Stimulated activated naive B cell treated with anti-CD40 and anti-IgM and Interleukin-4, amounts not matched to agents 10 μg/mL and 1 μg/mL and 100 μg/mL, for 72 hours (primary cell): ENCODE results near the gene TRIP6.

ENCODE experiments used
- ATAC-seq, 2 donors: fragments of 150-1000 bp; cut with Tn5 transposase; replicated peaks; 2 replicates each; pipeline ENCODE4 v1.10.0; 2021; ENCODE audit warnings: moderate library complexity in 1 of 2
- DNase-seq: peaks from one replicate; pipeline ENCODE4 v3.0.0; 2021
- H3K27ac Mint-ChIP-seq: one replicate; pipeline ENCODE4 v1.8.0; 2022; ENCODE audit warnings: mild to moderate bottlenecking, mixed read lengths
- H3K27me3 Mint-ChIP-seq, 2 donors: one replicate each; pipeline ENCODE4 v1.8.0; 2022; ENCODE audit warnings: mixed read lengths in 2 of 2
- H3K36me3 Mint-ChIP-seq, 2 donors: one replicate each; pipeline ENCODE4 v1.8.0; 2022; ENCODE audit warnings: mixed read lengths in 2 of 2, mild to moderate bottlenecking in 1 of 2
- H3K4me1 Mint-ChIP-seq, 2 donors: one replicate each; pipeline ENCODE4 v1.8.0; 2022; ENCODE audit warnings: mixed read lengths in 2 of 2, mild to moderate bottlenecking in 1 of 2
- H3K4me3 Mint-ChIP-seq, 2 donors: one replicate each; pipeline ENCODE4 v1.8.0; 2022; ENCODE audit warnings: mild to moderate bottlenecking in 2 of 2, mixed read lengths in 2 of 2, moderate library complexity in 1 of 2
- H3K9me3 Mint-ChIP-seq, 2 donors: one replicate each; pipeline ENCODE4 v1.8.0; 2022; ENCODE audit warnings: mixed read lengths in 2 of 2, mild to moderate bottlenecking in 1 of 2

The TRIP6 gene

GRCh38 chr7:100856871-100857282, 10.3 kb upstream of the TRIP6 start:
- ATAC-seq (no peak), DNase-seq (no peak)
- Mint-ChIP-seq H3K36me3 (peaks cover 40 to 48% of the 10 kb centered on the region in 2 donors), H3K27me3 (no peaks in the 10 kb centered on the region), H3K4me1 (peaks cover 24 to 48% of the 10 kb centered on the region in 2 donors), H3K9me3 (no peaks in the 10 kb centered on the region), H3K27ac (no peak overlapping the region), H3K4me3 (no peak overlapping the region)

- Mint-ChIP-seq H3K36me3 (peaks cover 51 to 66% of the 10 kb centered on the region in 2 donors), H3K9me3 (no peaks in the 10 kb centered on the region), H3K27ac (no peak overlapping the region), H3K4me1 (peaks cover 11 to 20% of the 10 kb centered on the region in 2 donors), H3K27me3 (no peaks in the 10 kb centered on the region), H3K4me3 (no peak overlapping the region)
- DNase-seq, result no peak
- ATAC-seq, result no peak
Measured at GRCh38 chr7:100859856-100860255, 7.3 kb upstream of the TRIP6 start.

GRCh38 chr7:100860702-100861615, 6.2 kb upstream of the TRIP6 start:
- Mint-ChIP-seq H3K36me3 (peaks cover 43 to 57% of the 10 kb centered on the region in 2 donors), H3K4me3 (no peak overlapping the region)
- no peak for DNase-seq

GRCh38 chr7:100861616-100861985, 5.6 kb upstream of the TRIP6 start:
- ATAC-seq (no peak), DNase-seq (no peak)
- peaks cover 43 to 56% of the 10 kb centered on the region in 2 donors for H3K36me3 Mint-ChIP-seq
- no peak overlapping the region for H3K4me3 Mint-ChIP-seq
- no peak overlapping the region for H3K27ac Mint-ChIP-seq
- H3K4me1 Mint-ChIP-seq, result peaks cover 8 to 25% of the 10 kb centered on the region in 2 donors
- H3K27me3 Mint-ChIP-seq, result no peaks in the 10 kb centered on the region
- no peaks in the 10 kb centered on the region for H3K9me3 Mint-ChIP-seq

More at GRCh38 chr7:100860702-100861615, 6.2 kb upstream of the TRIP6 start:
- ATAC-seq, result no peak
- Mint-ChIP-seq H3K27me3 (no peaks in the 10 kb centered on the region), H3K4me1 (peaks cover 6 to 19% of the 10 kb centered on the region in 2 donors), H3K9me3 (no peaks in the 10 kb centered on the region), H3K27ac (no peak overlapping the region)

- DNase-seq, result no peak
- H3K27ac Mint-ChIP-seq, result no peak overlapping the region
- H3K9me3 Mint-ChIP-seq, result no peaks in the 10 kb centered on the region
- H3K4me1 Mint-ChIP-seq, result peaks cover 21 to 37% of the 10 kb centered on the region in 2 donors
- ATAC-seq, result no peak
- H3K36me3 Mint-ChIP-seq, result peaks cover 37 to 57% of the 10 kb centered on the region in 2 donors
- no peaks in the 10 kb centered on the region for H3K27me3 Mint-ChIP-seq
- no peak overlapping the region for H3K4me3 Mint-ChIP-seq
Measured at GRCh38 chr7:100863406-100863950, 3.7 kb upstream of the TRIP6 start.

- H3K4me3 Mint-ChIP-seq, result no peak overlapping the region
- no peak for ATAC-seq
- peaks cover 23 to 44% of the 10 kb centered on the region in 2 donors for H3K4me1 Mint-ChIP-seq
- peak overlapping the region; percentile 56 for H3K27ac Mint-ChIP-seq
- H3K27me3 Mint-ChIP-seq, result no peaks in the 10 kb centered on the region
- H3K36me3 Mint-ChIP-seq, result peaks cover 36 to 51% of the 10 kb centered on the region in 2 donors
- DNase-seq, result no peak
- H3K9me3 Mint-ChIP-seq, result no peaks in the 10 kb centered on the region
Measured at GRCh38 chr7:100864263-100864845, 2.8 kb upstream of the TRIP6 start.

GRCh38 chr7:100865372-100865911, 1.7 kb upstream of the TRIP6 start:
- Mint-ChIP-seq H3K4me3 (peak overlapping the region; percentile 92 to 95), H3K27ac (peak overlapping the region; percentile 98)
- DNase-seq, result no peak

GRCh38 chr7:100865938-100866728, 1.1 kb upstream of the TRIP6 start:
- peak; percentile 56 to 67 for ATAC-seq
- Mint-ChIP-seq H3K4me1 (peaks cover 21 to 37% of the 10 kb centered on the region in 2 donors), H3K9me3 (no peaks in the 10 kb centered on the region), H3K27ac (peak overlapping the region; percentile 98), H3K4me3 (peak overlapping the region; percentile 92 to 95), H3K27me3 (no peaks in the 10 kb centered on the region), H3K36me3 (peaks cover 29 to 42% of the 10 kb centered on the region in 2 donors)
- no peak for DNase-seq

More at GRCh38 chr7:100865372-100865911, 1.7 kb upstream of the TRIP6 start:
- H3K27me3 Mint-ChIP-seq, result no peaks in the 10 kb centered on the region
- peak in 1 of 2 donors; percentile 1 for ATAC-seq
- H3K36me3 Mint-ChIP-seq, result peaks cover 32 to 43% of the 10 kb centered on the region in 2 donors
- H3K9me3 Mint-ChIP-seq, result no peaks in the 10 kb centered on the region
- H3K4me1 Mint-ChIP-seq, result peaks cover 19 to 37% of the 10 kb centered on the region in 2 donors

- Mint-ChIP-seq H3K36me3 (peaks cover 33 to 46% of the 10 kb centered on the region in 2 donors), H3K4me3 (peak overlapping the region; percentile 92 to 95), H3K4me1 (peaks cover 25 to 37% of the 10 kb centered on the region in 2 donors), H3K27me3 (no peaks in the 10 kb centered on the region), H3K27ac (peak overlapping the region; percentile 98), H3K9me3 (no peaks in the 10 kb centered on the region)
- DNase-seq (no peak), ATAC-seq (peak in 1 of 2 donors; percentile 6)
Measured at GRCh38 chr7:100866729-100867039, 503 bp upstream of the TRIP6 start.

GRCh38 chr7:100867776-100868485, 744 bp downstream of the TRIP6 start:
- DNase-seq (no peak), ATAC-seq (peak; percentile 6 to 10)
- H3K27ac Mint-ChIP-seq, result peak overlapping the region; percentile 84
- peak overlapping the region; percentile 89 to 92 for H3K4me3 Mint-ChIP-seq
- no peaks in the 10 kb centered on the region for H3K9me3 Mint-ChIP-seq
- H3K36me3 Mint-ChIP-seq, result peaks cover 28 to 42% of the 10 kb centered on the region in 2 donors
- H3K4me1 Mint-ChIP-seq, result peaks cover 29 to 37% of the 10 kb centered on the region in 2 donors
- H3K27me3 Mint-ChIP-seq, result no peaks in the 10 kb centered on the region

- Mint-ChIP-seq H3K4me1 (peaks cover 33 to 45% of the 10 kb centered on the region in 2 donors), H3K36me3 (peaks cover 41 to 67% of the 10 kb centered on the region in 2 donors), H3K4me3 (peak overlapping the region; percentile 89 to 98)
Measured at GRCh38 chr7:100873599-100874299, 6.6 kb downstream of the TRIP6 start.

GRCh38 chr7:100874300-100874576, 7.1 kb downstream of the TRIP6 start:
- peak overlapping the region; percentile 89 to 98 for H3K4me3 Mint-ChIP-seq
- no peaks in the 10 kb centered on the region for H3K9me3 Mint-ChIP-seq
- peak overlapping the region; percentile 99 for H3K27ac Mint-ChIP-seq
- H3K27me3 Mint-ChIP-seq, result no peaks in the 10 kb centered on the region
- peaks cover 44 to 70% of the 10 kb centered on the region in 2 donors for H3K36me3 Mint-ChIP-seq
- DNase-seq (no peak), ATAC-seq (peak in 1 of 2 donors; percentile 1)
- H3K4me1 Mint-ChIP-seq, result peaks cover 33 to 44% of the 10 kb centered on the region in 2 donors

More at GRCh38 chr7:100873599-100874299, 6.6 kb downstream of the TRIP6 start:
- Mint-ChIP-seq H3K9me3 (no peaks in the 10 kb centered on the region), H3K27ac (peak overlapping the region; percentile 99), H3K27me3 (no peaks in the 10 kb centered on the region)
- ATAC-seq (no peak), DNase-seq (no peak)
